Ishikawa (cell line): ENCODE data around the gene PEX11B.

Experiments
- CEBPB ChIP-seq: IDR thresholded peaks from 2 replicates; pipeline ENCODE4 v1.6.1; 2012
- CREB1 ChIP-seq: IDR thresholded peaks from 2 replicates; pipeline ENCODE4 v1.6.1; 2012; ENCODE audit warnings: low read depth
- EGR1 ChIP-seq: IDR thresholded peaks from 2 replicates; pipeline ENCODE4 v1.6.1; 2012
- EP300 ChIP-seq: IDR thresholded peaks from 2 replicates; pipeline ENCODE4 v1.6.1; 2012; ENCODE audit warnings: borderline replicate concordance
- FOXM1 ChIP-seq: IDR thresholded peaks from 2 replicates; pipeline ENCODE4 v1.6.1; 2012; ENCODE audit warnings: low read depth, borderline replicate concordance
- MAX ChIP-seq: IDR thresholded peaks from 2 replicates; pipeline ENCODE4 v1.6.1; 2012
- NFIC ChIP-seq: IDR thresholded peaks from 2 replicates; pipeline ENCODE4 v1.6.1; 2012
- RAD21 ChIP-seq: IDR thresholded peaks from 2 replicates; pipeline ENCODE4 v1.6.1; 2012; ENCODE audit warnings: low read depth
- REST ChIP-seq: IDR thresholded peaks from 2 replicates; pipeline ENCODE4 v1.6.1; 2012; ENCODE audit warnings: low read depth, mild to moderate bottlenecking
- TAF1 ChIP-seq: IDR thresholded peaks from 2 replicates; pipeline ENCODE4 v1.6.1; 2012; ENCODE audit warnings: low read depth, mild to moderate bottlenecking
- TCF12 ChIP-seq: IDR thresholded peaks from 2 replicates; pipeline ENCODE4 v1.6.1; 2012; ENCODE audit warnings: low read depth
- TEAD4 ChIP-seq: IDR thresholded peaks from 2 replicates; pipeline ENCODE4 v1.6.1; 2012
- USF1 ChIP-seq: IDR thresholded peaks from 2 replicates; pipeline ENCODE4 v1.6.1; 2012
- YY1 ChIP-seq: IDR thresholded peaks from 2 replicates; pipeline ENCODE4 v1.6.1; 2012; ENCODE audit warnings: low read depth
- ZBTB7A ChIP-seq: IDR thresholded peaks from 2 replicates; pipeline ENCODE4 v1.6.1; 2012; ENCODE audit warnings: low read depth

PEX11B gene

GRCh38 chr1:145877923-145878486 lies 40.5 kb downstream of the PEX11B start:
- TF ChIP-seq FOXM1 (no peak), NFIC (no peak), CEBPB (no peak), YY1 (no peak), REST (no peak), CREB1 (no peak), TEAD4 (no peak), EP300 (no peak), TAF1 (no peak), RAD21 (no peak), MAX (no peak), ZBTB7A (no peak), EGR1 (no peak), TCF12 (no peak), USF1 (no peak)

- TF ChIP-seq REST = no peak
- no peak for TF ChIP-seq FOXM1
- TF ChIP-seq TCF12 = no peak
- TF ChIP-seq TAF1 = no peak
- no peak for TF ChIP-seq USF1
- TF ChIP-seq NFIC = no peak
- TF ChIP-seq TEAD4 = no peak
Observed at GRCh38 chr1:145874646-145875045, 43.9 kb downstream of the PEX11B start.

- TF ChIP-seq YY1 = no peak
Observed at GRCh38 chr1:145871994-145872924, 46.3 kb downstream of the PEX11B start.

- TF ChIP-seq EGR1 = no peak
- no peak for TF ChIP-seq TEAD4
- TF ChIP-seq CEBPB = no peak
- TF ChIP-seq FOXM1 = no peak
- no peak for TF ChIP-seq CREB1
- TF ChIP-seq RAD21 = no peak
- no peak for TF ChIP-seq YY1
- TF ChIP-seq TCF12 = no peak
- TF ChIP-seq REST = no peak
- TF ChIP-seq USF1 = no peak
Observed at GRCh38 chr1:145868232-145868631, 50.3 kb downstream of the PEX11B start.
